Neural cell (in vitro differentiated cells): Measurements from ENCODE around the gene LMBRD2. TPM values are rescaled to one million over a fixed set of nuclear protein-coding genes. Genes with fewer than 3 reads are reported as not detected.

Experiments
- H2AFZ ChIP-seq: fragments of 200-600, 300-800 bp; sonication (generic), shearing (Covaris generic); 2 replicates; pipeline ENCODE4 v1.6.0; 2014; ENCODE audit warnings: low read depth, mild to moderate bottlenecking, antibody characterized with exemption, low read length, moderate library complexity
- H3F3A ChIP-seq: fragments of 200-600 bp; shearing (Covaris generic); 2 replicates; pipeline ENCODE4 v1.6.1; 2016; ENCODE audit warnings: mild to moderate bottlenecking, moderate library complexity, mixed read lengths, antibody characterized with exemption, low read length; ENCODE audit not compliant: insufficient read depth, poor library complexity, severe bottlenecking
- H3K27ac ChIP-seq: fragments of 200-600, 300-800 bp; sonication (generic), shearing (Covaris generic); 2 replicates; pipeline ENCODE4 v1.5.1; 2014; ENCODE audit warnings: mild to moderate bottlenecking, low read length, moderate library complexity
- H3K27me3 ChIP-seq: fragments of 300-800, 200-600 bp; sonication (generic), shearing (Covaris generic); 2 replicates; pipeline ENCODE4 v1.6.0; 2014; ENCODE audit warnings: mild to moderate bottlenecking, low read depth, low read length, moderate library complexity; ENCODE audit not compliant: insufficient read depth
- H3K36me3 ChIP-seq: fragments of 300-800, 200-600 bp; sonication (generic), shearing (Covaris generic); 2 replicates; pipeline ENCODE4 v1.5.1; 2014; ENCODE audit warnings: mild to moderate bottlenecking, antibody characterized with exemption, low read length, moderate library complexity; ENCODE audit not compliant: insufficient read depth
- H3K4me2 ChIP-seq: fragments of 300-800, 200-600 bp; sonication (generic), shearing (Covaris generic); 2 replicates; pipeline ENCODE4 v1.6.0; 2014; ENCODE audit warnings: mild to moderate bottlenecking, low read length
- H3K4me3 ChIP-seq: fragments of 300-800, 200-600 bp; sonication (generic), shearing (Covaris generic); 2 replicates; pipeline ENCODE4 v1.5.1; 2014; ENCODE audit warnings: mild to moderate bottlenecking, low read length, moderate library complexity
- H3K79me2 ChIP-seq: fragments of 200-600 bp; shearing (Covaris generic); replicated peaks from 2 replicates; pipeline ENCODE4 v1.6.0; 2014; ENCODE audit warnings: mild to moderate bottlenecking, low read length, moderate library complexity; ENCODE audit not compliant: insufficient read depth
- H3K9ac ChIP-seq: fragments of 300-800, 200-600 bp; sonication (generic), shearing (Covaris generic); 2 replicates; pipeline ENCODE4 v1.6.1; 2016; ENCODE audit warnings: mild to moderate bottlenecking, low read length, mixed read lengths
- H3K9me2 ChIP-seq: fragments of 200-600 bp; shearing (Covaris generic); 2 replicates; pipeline ENCODE4 v1.6.1; 2016; ENCODE audit warnings: mild to moderate bottlenecking, low read length, mixed read lengths; ENCODE audit not compliant: insufficient read depth
- H3K9me3 ChIP-seq: fragments of 200-600, 300-800 bp; sonication (generic), shearing (Covaris generic); 2 replicates; pipeline ENCODE4 v1.6.1; 2016; ENCODE audit warnings: mild to moderate bottlenecking, mixed run types, low read length, moderate library complexity, mixed read lengths
- H4K20me1 ChIP-seq: fragments of 200-600 bp; shearing (Covaris generic); 2 replicates; pipeline ENCODE4 v1.6.1; 2016; ENCODE audit warnings: mild to moderate bottlenecking, mixed run types; ENCODE audit not compliant: insufficient read depth
- CTCF ChIP-seq: fragments of 450-650 bp; IDR thresholded peaks from 2 replicates; pipeline ENCODE4 v1.5.1; 2014; ENCODE audit warnings: antibody characterized with exemption, mild to moderate bottlenecking, moderate library complexity; ENCODE audit not compliant: poor library complexity, severe bottlenecking
- EP300 ChIP-seq: fragments of 450-650 bp; conservative IDR thresholded peaks from 2 replicates; pipeline ENCODE4 v1.6.1; 2014; ENCODE audit warnings: antibody characterized with exemption, mild to moderate bottlenecking, moderate library complexity; ENCODE audit not compliant: poor library complexity, severe bottlenecking
- EZH2 ChIP-seq: fragments of 200-600, 300-800 bp; shearing (Covaris generic), sonication (generic); IDR thresholded peaks from 2 replicates; pipeline ENCODE4 v1.6.1; 2014; ENCODE audit warnings: antibody characterized with exemption, low read length, borderline replicate concordance, mild to moderate bottlenecking; ENCODE audit not compliant: insufficient read depth, poor library complexity, severe bottlenecking
- MXI1 ChIP-seq: fragments of 450-650 bp; conservative IDR thresholded peaks from 2 replicates; pipeline ENCODE4 v1.6.1; 2014; ENCODE audit warnings: antibody characterized with exemption, mild to moderate bottlenecking; ENCODE audit not compliant: poor library complexity, severe bottlenecking
- POLR2AphosphoS5 ChIP-seq: IDR thresholded peaks from 2 replicates; pipeline ENCODE4 v1.6.1; 2012
- RAD21 ChIP-seq: fragments of 450-650 bp; conservative IDR thresholded peaks from 2 replicates; pipeline ENCODE4 v1.6.1; 2014; ENCODE audit warnings: antibody characterized with exemption, mild to moderate bottlenecking, moderate library complexity
- REST ChIP-seq: IDR thresholded peaks from 2 replicates; pipeline ENCODE4 v1.6.1; 2012; ENCODE audit warnings: borderline replicate concordance
- SMC3 ChIP-seq: fragments of 450-650 bp; conservative IDR thresholded peaks from 2 replicates; pipeline ENCODE4 v1.6.1; 2014; ENCODE audit warnings: antibody characterized with exemption, mild to moderate bottlenecking, moderate library complexity; ENCODE audit not compliant: poor library complexity
- TAF1 ChIP-seq: IDR thresholded peaks from 2 replicates; pipeline ENCODE4 v1.6.1; 2012; ENCODE audit warnings: low read depth
- polyA plus RNA-seq: library from polyadenylated mRNA; depleted of rRNA; stranded (reverse); fragments of >200 nt; gene quantifications from 2 replicates; pipeline ENCODE4 v1.2.3, GENCODE V29; 2014

Gene LMBRD2
- polyA plus RNA-seq, 1 donor from 2014 or later: 25.7 TPM

DNA sequence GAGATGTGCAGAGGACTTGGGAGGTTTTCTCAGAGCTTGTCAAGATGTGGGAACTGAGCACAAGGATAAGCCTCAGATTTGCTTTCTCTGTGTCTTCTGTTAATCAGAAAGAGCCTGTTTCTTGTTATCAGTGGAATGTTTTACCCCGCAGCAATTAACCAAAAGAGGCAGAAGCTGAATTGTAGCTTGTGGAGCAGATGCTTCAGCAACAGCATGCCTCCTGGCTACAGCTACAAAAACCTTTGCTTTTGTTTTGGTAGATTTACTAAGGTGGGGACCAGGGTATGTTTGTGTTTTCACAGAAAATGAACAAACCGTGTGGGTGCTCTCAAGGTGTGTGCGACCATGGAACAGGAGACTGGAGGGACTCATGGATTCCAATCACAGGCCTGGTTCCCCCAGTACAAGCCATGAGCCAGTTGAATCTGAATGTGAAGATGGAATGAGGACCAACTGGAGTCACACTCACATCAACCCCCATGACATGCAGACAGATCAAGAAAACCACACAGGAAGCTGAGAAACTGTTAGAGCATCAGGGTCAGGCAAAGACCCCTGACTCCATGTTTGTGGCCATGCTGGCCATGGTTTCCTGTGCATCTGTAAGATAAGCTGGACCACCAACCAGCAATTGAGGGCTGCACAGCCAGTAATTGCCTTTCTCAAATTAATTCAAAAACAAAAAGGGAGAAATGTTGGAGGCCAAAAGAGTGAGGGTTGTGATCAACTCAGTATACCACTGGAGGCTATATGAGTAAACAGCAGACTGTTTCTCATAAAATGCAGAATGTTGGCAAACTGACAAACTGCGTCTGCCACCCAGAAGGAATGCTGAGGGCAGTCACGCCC is 91.9 kb downstream of the LMBRD2 start:
- TF ChIP-seq TAF1 (no peak), EZH2 (no peak), SMC3 (no peak), MXI1 (no peak), RAD21 (no peak), REST (no peak), EP300 (no peak), POLR2AphosphoS5 (no peak), CTCF (no peak)
- Histone ChIP-seq H4K20me1 (no peaks in the 10 kb centered on the region), H3K79me2 (no peaks in the 10 kb centered on the region), H3K9me3 (no peaks in the 10 kb centered on the region), H3K36me3 (no peaks in the 10 kb centered on the region), H3K4me2 (no peak overlapping the region), H3K4me3 (no peak overlapping the region), H3K9me2 (no peaks in the 10 kb centered on the region), H2AFZ (no peak overlapping the region), H3K9ac (no peak overlapping the region), H3K27ac (no peak overlapping the region), H3K27me3 (no peaks in the 10 kb centered on the region), H3F3A (no peaks in the 10 kb centered on the region)

GRCh38 chr5:36058776-36059175 is 92.9 kb downstream of the LMBRD2 start:
- TF ChIP-seq TAF1 (no peak), SMC3 (no peak), REST (no peak), POLR2AphosphoS5 (no peak), EZH2 (no peak), MXI1 (no peak), EP300 (no peak), RAD21 (no peak), CTCF (no peak)
- Histone ChIP-seq H3F3A (no peaks in the 10 kb centered on the region), H3K79me2 (no peaks in the 10 kb centered on the region), H3K9me3 (no peaks in the 10 kb centered on the region), H3K9me2 (no peaks in the 10 kb centered on the region), H2AFZ (no peak overlapping the region), H3K9ac (no peak overlapping the region), H3K27ac (no peak overlapping the region), H3K27me3 (no peaks in the 10 kb centered on the region), H3K36me3 (no peaks in the 10 kb centered on the region), H3K4me3 (no peak overlapping the region), H4K20me1 (no peaks in the 10 kb centered on the region), H3K4me2 (no peak overlapping the region)
